H1 (cell line): ENCODE data around the gene GRIN3A. TPM values are rescaled to one million over a fixed set of nuclear protein-coding genes. Genes with fewer than 3 reads are reported as not detected.

ENCODE experiments used
- CTCF ChIA-PET: fragments of 300-600 bp; sonication (Branson Sonifier 250); formaldehyde crosslinking; loops from one replicate; lab custom pipeline; 2021; ENCODE audit not compliant: partially characterized antibody; lab: Charles Lee
- POLR2A ChIA-PET: fragments of 300-600 bp; sonication (Branson Sonifier 250); formaldehyde crosslinking; loops from one replicate; lab custom pipeline; 2021; ENCODE audit warnings: inconsistent platforms; ENCODE audit not compliant: partially characterized antibody; lab: Charles Lee
- DNase-seq, 2 experiments: peaks; one replicate each; pipeline versions ENCODE4 v3.0.0 to v3.0.0-alpha.2; 2010 to 2022; ENCODE audit warnings: low spot score in 2 of 2, low read depth in 1 of 2, mixed read lengths in 1 of 2
- FAIRE-seq: peaks from 2 replicates; lab custom pipeline; 2011; peaks lifted over from hg19 to GRCh38; lab: Jason Lieb, UNC
- H2AFZ ChIP-seq: 2 replicates; pipeline ENCODE4 v1.8.1; 2012; ENCODE audit warnings: low read length, inconsistent platforms
- H2AK5ac ChIP-seq: 2 replicates; pipeline ENCODE4 v1.6.1; 2013; ENCODE audit warnings: low read depth, low read length
- H2BK120ac ChIP-seq: replicated peaks from 2 replicates; pipeline ENCODE3; 2013; ENCODE audit warnings: low read depth, low read length, inconsistent platforms
- H2BK12ac ChIP-seq: 2 replicates; pipeline ENCODE4 v1.6.1; 2013; ENCODE audit warnings: low read depth, low read length
- H2BK15ac ChIP-seq: 2 replicates; pipeline ENCODE4 v1.6.1; 2013; ENCODE audit warnings: low read length
- H2BK20ac ChIP-seq: 2 replicates; pipeline ENCODE4 v1.6.1; 2013; ENCODE audit warnings: low read length
- H2BK5ac ChIP-seq: 2 replicates; pipeline ENCODE4 v1.6.1; 2013; ENCODE audit warnings: low read depth, low read length
- H3K14ac ChIP-seq: 2 replicates; pipeline ENCODE4 v1.6.1; 2013; ENCODE audit warnings: inconsistent platforms; ENCODE audit not compliant: insufficient read length
- H3K18ac ChIP-seq: 2 replicates; pipeline ENCODE4 v1.6.1; 2013; ENCODE audit warnings: low read length; ENCODE audit errors: extremely low read depth
- H3K23ac ChIP-seq: 2 replicates; pipeline ENCODE4 v1.6.1; 2013; ENCODE audit warnings: inconsistent platforms; ENCODE audit not compliant: insufficient read length
- H3K23me2 ChIP-seq: 2 replicates; pipeline ENCODE4 v1.6.1; 2013; ENCODE audit warnings: low read depth, low read length
- H3K27ac ChIP-seq: 2 replicates; pipeline ENCODE4 v1.6.1; 2011; ENCODE audit warnings: low read depth, low read length, inconsistent platforms
- H3K27me3 ChIP-seq, 4 experiments: replicated peaks in 1 of 4; 1 replicate in 1 of 4; 2 replicates in 3 of 4; pipeline versions ENCODE4 v1.6.1 to v1.8.1; 2011 to 2013; ENCODE audit warnings: low read length in 3 of 4, mild to moderate bottlenecking in 3 of 4, inconsistent platforms in 2 of 4, mixed read lengths in 2 of 4, moderate library complexity in 1 of 4; ENCODE audit not compliant: control insufficient read depth in 3 of 4, insufficient read depth in 3 of 4; ENCODE audit errors: extremely low read depth in 1 of 4
- H3K36me3 ChIP-seq, 4 experiments: 2 replicates each; pipeline versions ENCODE4 v1.6.1 to v1.8.1; 2011 to 2013; ENCODE audit warnings: mild to moderate bottlenecking in 4 of 4, low read length in 3 of 4, moderate library complexity in 2 of 4, control low read depth in 1 of 4, inconsistent platforms in 1 of 4; ENCODE audit not compliant: insufficient read depth in 4 of 4, control insufficient read depth in 2 of 4
- H3K4ac ChIP-seq: replicated peaks from 2 replicates; pipeline ENCODE3; 2013; ENCODE audit warnings: low read length, low read depth, mixed read lengths, inconsistent platforms; ENCODE audit not compliant: insufficient read length
- H3K4me1 ChIP-seq, 4 experiments: replicated peaks in 1 of 4; 1 replicate in 1 of 4; 2 replicates in 3 of 4; pipeline versions ENCODE4 v1.6.1 to v1.8.1; 2011 to 2013; ENCODE audit warnings: low read length in 3 of 4, inconsistent platforms in 2 of 4, mixed read lengths in 1 of 4; ENCODE audit not compliant: insufficient read depth in 4 of 4, control insufficient read depth in 3 of 4
- H3K4me2 ChIP-seq, 2 experiments: 2 replicates each; pipeline versions ENCODE4 v1.6.1 to v1.8.1; 2011 to 2013; ENCODE audit warnings: low read depth in 2 of 2, low read length in 2 of 2, control low read depth in 1 of 2, inconsistent platforms in 1 of 2, mild to moderate bottlenecking in 1 of 2; ENCODE audit not compliant: insufficient read depth in 1 of 2
- H3K4me3 ChIP-seq, 4 experiments: fragments of 200-600, 300-600 bp in 1 of 4; sonication (generic), shearing (Covaris generic), sonication (Bioruptor Twin) in 1 of 4; 2 replicates each; pipeline versions ENCODE4 v1.5.1 to v1.8.1; 2011 to 2016; ENCODE audit warnings: low read length in 4 of 4, low read depth in 3 of 4, control low read depth in 2 of 4, inconsistent platforms in 2 of 4, mild to moderate bottlenecking in 2 of 4, mixed read lengths in 1 of 4, moderate library complexity in 1 of 4; ENCODE audit not compliant: insufficient read depth in 2 of 4; ENCODE audit errors: extremely low read depth in 1 of 4
- H3K56ac ChIP-seq: replicated peaks from 2 replicates; pipeline ENCODE3; 2013; ENCODE audit warnings: low read depth, mild to moderate bottlenecking, mixed read lengths, low read length, inconsistent platforms; ENCODE audit not compliant: insufficient read length
- H3K79me1 ChIP-seq: 2 replicates; pipeline ENCODE4 v1.6.1; 2013; ENCODE audit warnings: low read depth, low read length, control low read depth
- H3K79me2 ChIP-seq, 2 experiments: 2 replicates each; pipeline versions ENCODE4 v1.6.1 to v1.8.1; 2012 to 2013; ENCODE audit warnings: low read length in 2 of 2, mild to moderate bottlenecking in 2 of 2, inconsistent platforms in 1 of 2; ENCODE audit not compliant: insufficient read depth in 2 of 2, control insufficient read depth in 1 of 2
- H3K9ac ChIP-seq, 4 experiments: replicated peaks in 1 of 4; 1 replicate in 1 of 4; 2 replicates in 3 of 4; pipeline versions ENCODE4 v1.6.1 to v1.8.1; 2011 to 2013; ENCODE audit warnings: low read depth in 3 of 4, low read length in 3 of 4, control low read depth in 2 of 4, mild to moderate bottlenecking in 2 of 4, moderate library complexity in 2 of 4, inconsistent platforms in 1 of 4; ENCODE audit errors: extremely low read depth in 1 of 4
- H3K9me3 ChIP-seq, 2 experiments: 2 replicates each; pipeline versions ENCODE4 v1.6.1 to v1.8.1; 2012 to 2013; ENCODE audit warnings: mild to moderate bottlenecking in 2 of 2, moderate library complexity in 2 of 2, control low read depth in 1 of 2, inconsistent platforms in 1 of 2, low read depth in 1 of 2, low read length in 1 of 2, mixed read lengths in 1 of 2; ENCODE audit not compliant: insufficient read depth in 2 of 2
- H4K20me1 ChIP-seq, 2 experiments: replicated peaks in 1 of 2; 2 replicates each; pipeline versions ENCODE3 to v1.8.1; 2011 to 2013; ENCODE audit warnings: inconsistent platforms in 2 of 2, low read length in 2 of 2, mild to moderate bottlenecking in 1 of 2; ENCODE audit not compliant: insufficient read depth in 2 of 2, control insufficient read depth in 1 of 2
- H4K5ac ChIP-seq: 2 replicates; pipeline ENCODE4 v1.6.1; 2013; ENCODE audit warnings: low read length, low read depth, mixed read lengths, inconsistent platforms; ENCODE audit not compliant: insufficient read length
- H4K8ac ChIP-seq: 2 replicates; pipeline ENCODE4 v1.8.0; 2013; ENCODE audit warnings: mild to moderate bottlenecking, moderate library complexity, low read length, inconsistent platforms; ENCODE audit not compliant: insufficient read depth; ENCODE audit errors: extremely low read depth
- H4K91ac ChIP-seq: replicated peaks from 2 replicates; pipeline ENCODE3; 2013; ENCODE audit warnings: low read length, mixed read lengths, inconsistent platforms; ENCODE audit not compliant: insufficient read length
- ASH2L ChIP-seq: fragments of 200-600, 300-600 bp; sonication (generic); IDR thresholded peaks from one replicate; pipeline ENCODE4 v1.7.1; 2017; ENCODE audit warnings: low read length
- NRF1 ChIP-seq: IDR thresholded peaks from 2 replicates; pipeline ENCODE4 v1.6.1; 2011; ENCODE audit warnings: mild to moderate bottlenecking, low read depth, low read length, improper control_type of control experiment
- RXRA ChIP-seq: IDR thresholded peaks from 2 replicates; pipeline ENCODE4 v1.6.1; 2011; ENCODE audit warnings: low read depth, mild to moderate bottlenecking, low read length, moderate library complexity; ENCODE audit not compliant: insufficient read depth
- YY1 ChIP-seq: IDR thresholded peaks from 2 replicates; pipeline ENCODE4 v1.6.1; 2011; ENCODE audit warnings: low read depth, mild to moderate bottlenecking, low read length
- WGBS, 2 experiments: shearing (Covaris generic) in 1 of 2; methylation state at CpG; one replicate each; pipeline versions ENCODE4 v1.1.6 to v1.1.7; 2013 to 2015; ENCODE audit warnings: low lambda C conversion rate in 2 of 2, mixed read lengths in 2 of 2, inconsistent platforms in 1 of 2, low coverage in 1 of 2, missing lambda C conversion rate in 1 of 2; ENCODE audit not compliant: insufficient replicate concordance in 2 of 2, insufficient coverage in 1 of 2, insufficient read length in 1 of 2; ENCODE audit errors: extremely low coverage in 1 of 2, missing lambda C conversion rate in 1 of 2; 5-methylcytosine and 5-hydroxymethylcytosine counted together
- polyA plus RNA-seq, 7 experiments: library from polyadenylated mRNA; depleted of rRNA in 3 of 7; stranded (reverse) in 5 of 7; unstranded in 2 of 7; fragments of >200 nt in 5 of 7; fragments of 200-250 nt in 2 of 7; gene quantifications; 1 replicate in 5 of 7; 2 replicates in 1 of 7; 4 replicates in 1 of 7; pipeline versions ENCODE4 v1.2.1 to v1.2.3, GENCODE V29; 2011 to 2013; ENCODE audit warnings: missing spikeins in 2 of 7, mixed read lengths in 2 of 7
- total RNA-seq: library from RNA; stranded (reverse); fragmentation: NEBNext Ultra II Directional; extraction: Animal tissue kit (Norgen Biotek cat#: 25700); gene quantifications from 2 replicates; pipeline ENCODE4 v1.2.1, GENCODE V29; 2021

The GRIN3A gene
- total and polyA plus RNA-seq, 2 of the 8 experiments (the other 6 are each of a cell fraction or from before 2014, with no cell fraction given), result 0.04 TPM; not detected in 1

DNA sequence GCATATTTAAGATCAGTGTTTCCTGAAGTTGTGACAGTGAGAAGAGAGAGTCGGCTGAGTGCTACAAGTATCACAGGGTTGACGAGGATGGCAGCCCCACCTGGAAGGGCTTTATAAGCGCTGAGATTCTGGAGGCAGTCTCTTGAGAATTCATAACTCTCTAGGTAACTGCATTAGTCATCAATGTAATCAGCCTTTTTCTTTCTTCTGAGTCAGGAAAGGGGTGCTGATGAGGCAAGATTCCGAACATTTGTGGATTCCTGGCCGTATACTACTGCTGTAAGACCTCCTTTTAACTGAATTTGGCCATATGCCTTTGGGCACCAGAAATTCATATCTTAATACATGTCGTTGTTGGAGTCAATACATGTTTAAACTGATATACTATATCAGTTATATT lies 211.4 kb downstream of the GRIN3A start:
- WGBS, 2 experiments, result 85% methylated on average over 6 of the region's 6 CpGs; no CpG with 5 or more reads in 1 of the 2 experiments
- H3K14ac ChIP-seq, result no peak overlapping the region
- H4K91ac ChIP-seq, result no peak overlapping the region
- H3K9me3 ChIP-seq, result no peaks in the 10 kb centered on the region
- no peak overlapping the region for H2BK5ac ChIP-seq
- H3K4me3 ChIP-seq, result no peak overlapping the region
- no peaks in the 10 kb centered on the region for H3K36me3 ChIP-seq
- POLR2A ChIA-PET, result interaction anchor here (0.7 to 1.0 kb wide), 2 partner anchors 38 to 45 kb away, joined by 3 read pairs; no protein-coding TSS in a partner anchor
- no peak overlapping the region for H3K4ac ChIP-seq
- peak overlapping the region; percentile 49; the same call in 1 of the 2 replicates for H2AFZ ChIP-seq
- H3K23ac ChIP-seq, result no peak overlapping the region
- no peak overlapping the region for H2BK12ac ChIP-seq
- H4K8ac ChIP-seq, result no peak overlapping the region
- H3K27ac ChIP-seq, result no peak overlapping the region
- H3K79me1 ChIP-seq, result no peaks in the 10 kb centered on the region
- FAIRE-seq, result no peak
- H2AK5ac ChIP-seq, result no peak overlapping the region
- no peak overlapping the region for H3K4me2 ChIP-seq
- no peak overlapping the region for H4K5ac ChIP-seq
- no peak overlapping the region for H3K56ac ChIP-seq
- no peak for TF ChIP-seq RXRA
- no peak for TF ChIP-seq ASH2L
- no peak for TF ChIP-seq NRF1
- no peak for TF ChIP-seq YY1
- no peak overlapping the region for H3K18ac ChIP-seq
- no peak overlapping the region for H2BK120ac ChIP-seq
- CTCF ChIA-PET, result interaction anchor here (0.7 to 26.1 kb wide), 12 partner anchors 9 to 81 kb away, joined by 3 to 447 read pairs (median 8); a partner anchor contains a TSS
- H4K20me1 ChIP-seq, result no peaks in the 10 kb centered on the region
- H2BK20ac ChIP-seq, result no peak overlapping the region
- H3K4me1 ChIP-seq, result peaks cover 0 to 8% (median 2%) of the 10 kb centered on the region in 4 experiments; a peak in 2 of 7 replicates
- no peak overlapping the region for H3K9ac ChIP-seq
- H2BK15ac ChIP-seq, result no peak overlapping the region
- no peaks in the 10 kb centered on the region for H3K27me3 ChIP-seq
- no peaks in the 10 kb centered on the region for H3K23me2 ChIP-seq
- H3K79me2 ChIP-seq, result no peaks in the 10 kb centered on the region
- no peak for DNase-seq
